Activated CD4-positive, alpha-beta T cell treated with anti-CD3 and anti-CD28 coated beads, Interleukin-2, amount 50 U/mL, for 24 hours (primary cell): ENCODE data around the gene WDR46.
A peak's percentile ranks its signal among the peaks of the same experiment; 100 is the strongest.
"Not testable (repeated sequence)": the region's sequence is repeated elsewhere in the genome, so short reads cannot be mapped to it uniquely, and the experiment has no call there.

Experiments used
- DNase-seq, 2 donors: peaks; one replicate each; pipeline ENCODE4 v3.0.0-alpha.2; 2020; ENCODE audit warnings: low read depth in 1 of 2, low spot score in 1 of 2

The WDR46 gene

GRCh38 chr6:33288141-33288920 is 708 bp downstream of the WDR46 start:
- DNase-seq = no peak

DNA sequence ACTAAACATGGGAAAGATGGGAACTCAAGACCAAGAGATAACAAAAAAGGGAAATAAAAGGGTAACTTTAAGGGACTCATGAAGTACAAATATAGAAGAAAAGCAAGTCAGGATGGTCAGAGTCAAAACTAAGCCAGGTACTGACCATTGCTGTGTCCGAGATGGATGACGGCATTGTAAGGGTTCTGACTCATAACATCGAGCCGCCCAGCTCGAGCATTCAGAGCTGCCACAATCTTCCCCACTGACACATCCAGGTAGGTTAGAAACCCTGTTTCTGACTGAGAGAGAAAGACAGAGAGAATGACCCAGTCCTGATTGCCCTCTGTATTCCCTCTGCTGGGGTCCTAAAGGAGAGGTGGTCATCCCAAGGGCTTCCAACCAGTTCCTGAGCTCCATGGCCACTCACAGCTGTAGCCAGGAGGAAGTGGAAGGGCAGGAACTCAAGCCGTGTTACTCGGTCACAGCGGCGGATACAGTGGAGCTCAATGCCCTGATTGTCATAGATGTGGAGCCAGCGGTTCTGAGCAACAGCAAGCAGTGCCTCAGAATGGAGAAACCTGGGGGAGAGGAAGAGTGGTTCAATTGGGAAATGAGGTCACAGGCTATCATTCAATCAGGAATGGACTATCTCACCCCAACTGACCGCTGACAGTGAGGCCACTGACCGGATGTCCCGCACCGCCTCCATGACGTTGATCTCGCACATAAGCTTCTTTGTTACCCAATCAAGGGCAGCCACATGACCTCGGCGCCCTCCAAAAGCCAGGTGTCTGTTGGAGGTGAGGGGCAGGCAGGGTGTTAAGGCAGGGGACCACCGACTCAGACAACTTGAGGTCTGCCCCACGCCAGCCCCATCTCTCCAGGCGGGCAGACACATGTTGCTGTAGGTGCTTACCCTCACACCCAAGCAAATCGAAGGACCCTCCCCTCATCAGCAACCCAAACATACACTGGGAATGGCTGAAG is 1.8 kb downstream of the WDR46 start:
- no peak for DNase-seq

DNA sequence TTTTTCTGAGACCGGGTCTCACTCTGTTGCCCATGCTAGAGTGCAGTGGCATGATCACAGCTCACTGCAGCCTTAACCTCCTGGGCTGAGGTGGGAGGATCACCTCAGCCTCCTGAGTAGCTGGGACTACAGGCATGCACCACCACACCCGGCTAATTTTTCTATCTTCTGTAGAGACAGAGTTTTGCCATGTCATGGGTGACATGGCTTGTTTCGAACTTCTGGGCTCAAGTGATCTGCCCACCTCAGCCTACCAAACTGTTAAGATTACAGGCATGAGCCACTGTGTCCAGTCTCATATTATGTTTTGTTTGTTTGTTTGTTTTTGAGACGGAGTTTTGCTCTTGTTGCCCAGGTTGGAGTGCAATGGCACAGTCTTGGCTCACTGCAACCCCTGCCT is 3.8 kb downstream of the WDR46 start:
- not testable (repeated sequence) for DNase-seq

GRCh38 chr6:33280539-33280938 is 8.5 kb downstream of the WDR46 start:
- no peak for DNase-seq

DNA sequence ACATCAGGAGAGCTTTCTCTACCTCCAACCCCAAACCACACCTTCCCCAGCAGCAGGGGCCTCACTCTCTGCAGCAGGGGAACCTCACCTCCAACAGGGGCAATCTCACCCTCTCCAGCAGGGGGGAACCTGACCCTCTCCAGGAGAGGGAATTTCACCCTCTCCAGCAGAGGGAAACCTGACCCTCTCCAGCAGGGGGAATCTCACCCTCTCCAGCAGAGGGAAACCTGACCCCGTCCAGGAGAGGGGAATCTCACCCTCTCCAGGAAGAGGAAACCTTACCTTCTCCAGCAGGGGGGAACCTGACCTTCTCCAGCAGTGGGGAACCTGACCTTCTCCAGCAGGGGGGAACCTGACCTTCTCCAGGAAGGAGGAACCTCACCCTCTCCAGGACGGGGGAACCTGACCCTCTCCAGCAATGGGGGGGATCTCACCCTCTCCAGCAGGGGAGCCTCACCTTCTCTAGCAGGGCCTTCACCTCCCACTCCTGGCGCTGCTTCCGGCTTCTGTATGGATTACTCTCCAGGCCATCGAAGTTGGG is 9.0 kb downstream of the WDR46 start:
- no peak for DNase-seq

DNA sequence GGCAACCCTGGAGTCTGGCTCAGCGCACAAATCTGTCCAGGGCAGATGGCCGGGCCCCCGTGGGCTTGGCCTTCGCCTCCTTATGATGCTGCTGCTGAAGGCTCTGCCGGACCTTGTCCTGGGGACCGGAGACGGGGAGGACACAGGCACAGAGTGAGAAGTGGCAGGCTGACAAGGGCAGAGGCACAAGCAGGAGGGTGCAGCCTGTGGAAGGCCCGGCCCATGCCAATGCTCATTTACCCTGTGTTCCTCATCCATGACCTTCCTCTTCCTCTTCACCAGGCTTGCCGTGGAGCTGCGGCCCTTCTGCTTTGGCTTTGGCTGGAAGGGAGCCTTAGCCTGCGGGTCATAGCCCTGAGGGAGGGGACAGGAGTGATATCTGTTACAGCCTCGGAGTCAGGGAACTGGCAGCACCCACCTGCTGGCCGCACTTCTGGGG is 9.8 kb downstream of the WDR46 start:
- no peak for DNase-seq

DNA sequence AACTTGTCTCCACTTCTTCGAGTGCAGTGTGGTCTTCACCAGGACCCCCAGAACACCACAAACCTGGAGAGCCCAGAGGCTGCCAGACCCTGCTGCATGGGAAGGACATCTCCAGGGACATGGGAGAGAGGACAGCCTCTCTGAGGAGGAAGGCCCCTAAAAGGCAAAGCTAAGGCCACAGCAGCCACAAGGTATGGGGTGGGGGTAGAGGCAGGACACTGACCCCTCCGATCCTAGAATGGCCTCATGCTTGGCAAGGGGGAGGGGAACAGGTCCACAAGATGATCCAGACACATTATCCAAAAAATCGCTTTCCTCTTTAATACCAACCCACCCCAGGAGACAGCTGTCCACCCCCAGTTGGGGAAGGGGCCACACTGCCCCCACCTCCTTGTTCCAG is 10.2 kb downstream of the WDR46 start:
- no peak for DNase-seq

DNA sequence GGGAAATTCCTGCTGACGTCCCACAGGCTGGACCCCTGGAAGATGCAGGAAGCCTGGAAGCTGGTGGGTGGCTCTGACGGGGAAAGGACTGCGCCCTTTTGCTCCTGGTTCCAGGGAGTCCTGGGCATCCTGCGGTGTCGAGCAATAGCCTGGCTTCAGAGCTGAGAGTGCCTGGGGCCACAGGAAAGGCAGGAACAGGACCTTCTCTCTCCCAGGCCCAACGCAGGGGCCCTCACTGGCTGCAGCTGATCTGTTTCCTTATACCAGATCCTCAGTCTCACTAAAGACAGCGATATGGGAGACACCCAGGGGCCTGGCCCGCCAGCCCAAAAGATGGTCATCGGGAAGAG is 10.7 kb downstream of the WDR46 start:
- DNase-seq = no peak

DNA sequence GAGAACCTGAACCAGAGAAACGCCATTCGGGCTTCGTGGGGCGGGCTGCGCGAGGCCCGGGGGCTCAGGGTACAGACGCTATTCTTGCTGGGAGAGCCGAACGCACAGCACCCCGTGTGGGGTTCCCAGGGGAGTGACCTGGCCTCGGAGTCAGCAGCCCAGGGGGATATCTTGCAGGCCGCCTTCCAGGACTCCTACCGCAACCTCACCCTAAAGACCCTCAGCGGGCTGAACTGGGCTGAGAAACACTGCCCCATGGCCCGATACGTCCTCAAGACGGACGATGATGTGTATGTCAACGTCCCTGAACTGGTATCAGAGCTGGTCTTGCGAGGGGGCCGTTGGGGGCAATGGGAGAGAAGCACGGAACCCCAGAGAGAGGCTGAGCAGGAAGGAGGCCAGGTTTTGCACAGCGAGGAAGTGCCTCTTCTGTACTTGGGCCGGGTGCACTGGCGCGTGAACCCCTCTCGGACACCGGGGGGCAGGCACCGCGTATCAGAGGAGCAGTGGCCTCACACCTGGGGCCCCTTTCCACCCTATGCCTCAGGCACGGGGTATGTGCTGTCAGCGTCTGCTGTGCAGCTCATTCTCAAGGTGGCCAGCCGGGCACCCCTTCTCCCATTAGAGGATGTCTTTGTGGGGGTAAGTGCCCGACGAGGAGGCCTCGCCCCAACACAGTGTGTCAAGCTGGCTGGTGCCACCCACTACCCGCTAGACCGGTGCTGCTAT is 11.2 kb downstream of the WDR46 start:
- DNase-seq = no peak

DNA sequence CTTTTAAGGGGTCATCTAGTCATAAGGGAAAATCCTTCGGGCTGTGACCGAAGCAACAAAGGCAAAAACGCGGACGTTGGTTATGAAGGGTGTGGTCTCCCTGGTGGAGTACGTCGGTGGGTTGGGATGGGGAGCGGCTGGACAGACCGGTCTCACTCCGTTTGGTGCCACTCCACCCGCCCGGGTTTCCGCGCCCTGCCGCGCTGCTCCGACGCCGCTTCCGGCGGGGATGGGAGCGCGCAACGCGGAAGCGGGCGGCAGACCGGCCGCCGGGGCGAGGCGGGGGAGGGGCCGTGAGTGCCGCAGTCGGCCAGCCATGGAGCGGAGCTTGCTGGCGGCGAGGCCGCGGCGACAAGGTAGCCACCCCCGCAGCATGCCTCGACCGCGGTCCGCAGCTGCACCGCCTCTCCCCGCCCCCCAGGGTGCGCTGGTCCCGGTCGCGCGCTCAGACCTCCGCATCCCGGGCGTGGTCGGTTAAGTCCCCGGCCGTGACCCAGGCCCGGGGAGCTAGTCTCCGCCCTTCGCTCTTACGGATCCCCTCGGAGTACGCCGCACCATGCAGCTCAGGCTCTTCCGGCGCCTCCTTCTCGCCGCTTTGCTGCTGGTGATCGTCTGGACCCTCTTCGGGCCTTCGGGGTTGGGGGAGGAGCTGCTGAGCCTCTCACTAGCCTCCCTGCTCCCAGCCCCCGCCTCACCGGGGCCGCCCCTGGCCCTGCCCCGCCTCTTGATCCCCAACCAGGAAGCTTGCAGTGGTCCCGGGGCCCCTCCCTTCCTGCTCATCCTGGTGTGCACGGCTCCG is 12.0 kb downstream of the WDR46 start, which contains the start of gene B3GALT4:
Gene B3GALT4, plus strand, starts transcription at position 260 of the 799 bp plus-strand sequence. Its CDS starts 297 bp downstream, at position 557.
- peak; percentile 64 to 71 for DNase-seq

GRCh38 chr6:33276581-33276863 is 12.5 kb downstream of the WDR46 start:
- DNase-seq = no peak

DNA sequence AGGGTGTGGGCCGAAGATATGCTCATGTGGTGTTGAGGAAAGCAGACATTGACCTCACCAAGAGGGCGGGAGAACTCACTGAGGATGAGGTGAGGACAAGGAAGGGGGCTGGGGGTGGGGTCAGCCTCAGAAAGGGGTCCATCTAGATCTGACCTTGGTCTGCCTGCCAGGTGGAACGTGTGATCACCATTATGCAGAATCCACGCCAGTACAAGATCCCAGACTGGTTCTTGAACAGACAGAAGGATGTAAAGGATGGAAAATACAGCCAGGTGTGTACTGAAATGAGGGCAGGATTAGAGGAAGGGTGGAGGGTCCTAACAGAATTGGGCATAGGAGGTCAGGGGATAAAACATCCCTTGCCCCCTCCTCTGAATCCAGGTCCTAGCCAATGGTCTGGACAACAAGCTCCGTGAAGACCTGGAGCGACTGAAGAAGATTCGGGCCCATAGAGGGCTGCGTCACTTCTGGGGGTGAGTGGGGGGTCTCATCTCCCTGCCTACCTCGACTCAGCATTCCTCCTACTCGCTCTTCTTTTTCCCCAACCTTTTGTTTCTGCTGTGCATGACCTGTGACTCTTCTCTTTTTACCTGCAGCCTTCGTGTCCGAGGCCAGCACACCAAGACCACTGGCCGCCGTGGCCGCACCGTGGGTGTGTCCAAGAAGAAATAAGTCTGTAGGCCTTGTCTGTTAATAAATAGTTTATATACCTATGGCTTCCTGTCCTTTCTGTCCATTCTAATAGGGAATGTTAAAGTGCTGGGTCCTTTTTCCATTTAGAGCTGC is 13.1 kb downstream of the WDR46 start:
- not testable (repeated sequence) for DNase-seq

GRCh38 chr6:33273924-33274902 is 14.8 kb downstream of the WDR46 start:
- DNase-seq = no peak

- DNase-seq = no peak
Observed at GRCh38 chr6:33273129-33273923, 15.7 kb downstream of the WDR46 start.

DNA sequence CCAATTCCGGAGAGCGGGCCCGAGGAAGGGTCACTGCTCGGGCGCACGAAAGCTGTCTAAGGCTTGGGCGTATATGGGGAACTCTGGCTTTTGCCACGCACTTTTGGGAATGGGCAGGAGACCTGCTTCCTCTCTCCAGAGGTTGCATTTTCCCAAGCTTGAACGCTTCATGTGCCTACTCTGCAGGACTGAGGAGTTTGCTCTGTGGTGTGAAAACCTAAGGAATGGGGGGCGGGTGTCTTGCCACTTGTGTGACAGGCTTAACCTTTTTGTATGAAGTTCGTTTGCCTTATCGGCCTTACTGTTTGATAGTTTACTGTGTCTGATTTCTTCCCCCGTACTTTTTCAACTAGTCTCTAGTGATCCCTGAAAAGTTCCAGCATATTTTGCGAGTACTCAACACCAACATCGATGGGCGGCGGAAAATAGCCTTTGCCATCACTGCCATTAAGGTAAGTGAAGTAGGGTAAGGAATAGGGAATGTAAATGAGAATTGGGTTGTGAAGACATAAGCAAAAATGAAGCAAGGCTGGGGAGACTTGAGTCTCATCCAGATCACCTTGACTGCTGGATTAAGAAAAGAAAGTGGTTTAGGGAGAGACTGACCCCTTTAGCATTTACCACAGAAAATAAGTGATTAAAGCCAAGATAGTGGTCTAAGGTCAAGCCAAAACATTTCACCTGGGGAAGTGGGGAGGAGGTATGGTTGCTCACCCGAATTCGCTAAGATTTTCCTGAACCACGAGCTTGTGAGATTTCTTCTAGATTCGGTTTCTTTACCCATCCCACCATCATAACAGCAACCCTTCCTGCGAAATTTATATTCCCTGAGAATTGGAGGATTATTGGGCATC is 16.5 kb downstream of the WDR46 start:
- no peak for DNase-seq

GRCh38 chr6:33271468-33272274 is 17.4 kb downstream of the WDR46 start, which contains the start of the genes RPS18 and VPS52:
Gene RPS18, plus strand, starts transcription at chr6:33272075. Its CDS starts 45 bp downstream, at chr6:33272120.
Gene VPS52, minus strand, starts transcription at chr6:33271876. Its CDS starts 201 bp downstream, at chr6:33271675.
- peak; percentile 81 to 95 for DNase-seq
